NOMO-1 treated with DMSO at 0.1 percent for 48 hours (cell line): ENCODE measurements around the gene SPNS2.
"Not testable (repeated sequence)": the region's sequence is repeated elsewhere in the genome, so short reads cannot be mapped to it uniquely, and the experiment has no call there.

ENCODE experiments used
- DNase-seq: peaks from one replicate; lab custom pipeline; 2025; ENCODE audit not compliant: unreplicated experiment; lab: John Stamatoyannopoulos, UW

The SPNS2 gene

GRCh38 chr17:4565209-4566141 is 66.8 kb downstream of the SPNS2 start:
- peak; percentile 77 for DNase-seq

GRCh38 chr17:4566785-4567184 is 68.1 kb downstream of the SPNS2 start:
- DNase-seq: no peak

GRCh38 chr17:4569591-4569990 is 70.9 kb downstream of the SPNS2 start:
- DNase-seq: no peak

- DNase-seq: no peak
Observed at GRCh38 chr17:4572131-4572530, 73.5 kb downstream of the SPNS2 start.

- no peak for DNase-seq
Observed at GRCh38 chr17:4573115-4573514, 74.4 kb downstream of the SPNS2 start.

GRCh38 chr17:4573669-4574068 is 75.0 kb downstream of the SPNS2 start:
- DNase-seq: no peak

- DNase-seq: no peak
Observed at GRCh38 chr17:4574448-4575045, 75.9 kb downstream of the SPNS2 start.

DNA sequence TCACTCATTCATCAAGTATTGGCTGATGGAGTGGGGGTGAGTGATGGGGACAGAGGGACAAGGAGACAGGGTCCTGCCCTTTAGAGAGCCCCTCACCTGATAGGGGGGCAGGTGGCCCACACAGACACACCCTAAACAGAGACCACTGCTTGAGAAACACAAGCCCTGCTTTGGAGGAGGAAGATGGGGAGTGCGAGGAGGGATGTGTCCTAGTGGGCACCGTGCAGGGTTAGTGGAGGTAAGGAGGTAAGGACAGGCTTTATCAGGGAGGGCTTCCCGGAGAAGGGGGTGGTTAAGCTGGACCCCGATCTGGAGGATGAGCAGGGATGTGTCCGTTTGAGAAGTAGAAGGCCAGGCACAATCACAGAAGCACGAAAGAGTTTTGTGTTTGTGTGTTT is 77.5 kb downstream of the SPNS2 start:
- DNase-seq: no peak

GRCh38 chr17:4576729-4577322 is 78.1 kb downstream of the SPNS2 start:
- DNase-seq: no peak

DNA sequence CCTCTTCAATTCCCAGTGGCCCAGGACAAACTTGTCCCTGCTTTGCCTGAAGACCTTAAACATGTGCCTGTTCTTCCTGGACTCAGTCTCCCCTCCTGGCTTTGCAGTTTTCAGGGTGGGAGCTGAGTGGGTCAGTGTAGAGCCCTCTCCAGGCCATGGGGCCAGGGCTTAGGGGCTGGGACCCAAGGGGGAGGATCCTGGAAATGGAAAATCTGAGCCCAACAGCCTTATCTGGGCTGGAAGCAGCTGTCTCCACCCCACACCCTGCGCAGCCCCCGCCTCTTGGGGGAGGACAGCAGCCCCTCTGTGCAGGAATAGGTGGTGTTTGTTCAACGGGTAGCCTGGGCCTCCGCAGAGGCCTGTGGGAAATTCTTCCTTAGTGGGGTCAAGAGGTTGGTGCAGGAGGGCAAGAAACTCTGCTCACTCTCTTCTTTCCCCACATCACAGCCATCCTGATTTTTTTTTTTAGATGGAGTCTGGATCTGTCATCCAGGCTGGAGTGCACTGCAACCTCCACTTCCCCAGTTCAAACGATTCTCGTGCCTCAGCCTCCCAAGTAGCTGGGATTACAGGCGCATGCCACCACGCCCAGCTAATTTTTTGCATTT is 78.8 kb downstream of the SPNS2 start:
- no peak for DNase-seq

GRCh38 chr17:4578349-4578748 is 79.7 kb downstream of the SPNS2 start:
- not testable (repeated sequence) for DNase-seq

- DNase-seq: no peak
Observed at GRCh38 chr17:4579678-4580077, 81.0 kb downstream of the SPNS2 start.

DNA sequence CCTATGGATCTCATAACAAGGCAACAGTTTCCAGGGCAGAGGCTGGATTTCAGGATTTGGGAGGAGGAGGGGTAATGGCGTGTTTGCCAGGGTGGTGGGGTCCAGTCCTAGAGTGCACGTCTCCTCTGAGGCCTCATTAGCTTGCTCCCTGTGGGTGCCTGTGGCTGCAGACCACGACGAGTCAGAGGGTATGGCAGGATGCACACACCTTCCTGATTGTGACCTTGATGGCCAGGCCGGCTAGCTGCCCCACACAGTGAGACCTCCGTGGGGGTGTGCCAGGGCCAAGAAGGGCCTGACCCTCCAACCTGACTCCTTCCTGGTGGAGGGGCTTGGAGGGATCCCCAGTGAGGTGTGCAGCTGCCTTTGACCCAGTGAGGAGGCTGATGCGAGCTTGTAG is 81.6 kb downstream of the SPNS2 start:
- DNase-seq: no peak

GRCh38 chr17:4582101-4582501 is 83.4 kb downstream of the SPNS2 start:
- DNase-seq: no peak

GRCh38 chr17:4582691-4583090 is 84.0 kb downstream of the SPNS2 start:
- DNase-seq: no peak

GRCh38 chr17:4583206-4583605 is 84.5 kb downstream of the SPNS2 start:
- DNase-seq: no peak

DNA sequence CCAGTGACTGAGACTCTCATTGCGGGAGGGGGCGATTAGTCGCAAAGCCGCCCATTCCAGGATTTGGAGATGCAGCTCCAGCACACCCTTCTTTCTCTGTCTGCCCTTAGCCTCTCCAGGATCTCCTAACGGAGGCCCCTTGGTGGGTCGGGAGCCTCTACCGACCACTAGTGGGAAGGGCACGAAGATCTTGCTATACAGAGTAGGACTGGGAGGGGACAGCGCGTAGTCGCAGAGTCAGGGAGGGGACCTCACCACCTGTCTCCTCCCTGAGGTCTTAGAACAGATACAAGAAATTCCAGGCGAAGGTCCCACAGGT is 85.1 kb downstream of the SPNS2 start:
- no peak for DNase-seq

DNA sequence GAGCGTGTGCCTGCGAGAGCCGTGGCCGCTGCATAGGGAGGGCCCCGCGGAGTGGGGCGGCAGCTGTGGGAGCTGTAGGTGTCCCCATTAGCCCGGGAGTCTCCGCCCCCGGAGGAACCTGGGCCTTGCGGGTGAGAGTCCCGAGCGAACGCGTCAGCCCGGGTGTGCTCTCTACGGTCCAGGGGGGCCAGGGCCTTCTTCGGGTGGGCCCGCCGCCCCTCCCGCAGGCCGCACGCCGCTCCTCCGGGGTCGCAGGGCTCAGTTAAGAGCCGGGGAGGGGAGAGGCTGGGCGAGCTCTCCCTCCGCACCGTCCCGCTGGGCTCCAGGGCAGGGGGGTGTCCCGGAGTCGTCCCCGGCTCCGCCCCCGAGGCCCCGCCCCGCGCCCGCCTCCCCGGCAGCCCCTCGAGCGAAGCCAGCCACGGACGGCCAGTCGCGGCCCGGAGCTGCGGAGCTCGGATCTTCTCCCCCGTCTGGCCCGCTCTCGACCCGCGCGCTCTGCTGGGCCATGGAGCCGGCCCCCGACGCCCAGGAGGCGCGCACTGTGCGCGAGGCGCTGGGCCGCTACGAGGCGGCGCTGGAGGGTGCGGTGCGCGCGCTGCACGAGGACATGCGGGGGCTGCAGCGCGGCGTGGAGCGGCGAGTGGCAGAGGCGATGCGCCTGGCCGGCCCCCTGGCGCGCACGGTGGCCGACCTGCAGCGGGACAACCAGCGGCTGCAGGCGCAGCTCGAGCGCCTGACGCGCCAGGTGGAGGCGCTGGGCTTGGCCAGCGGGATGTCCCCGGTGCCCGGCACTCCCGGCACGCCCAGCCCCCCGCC is 85.6 kb downstream of the SPNS2 start, which contains the start of gene SMTNL2:
SMTNL2 (plus strand) TSS at position 429 of the 816 bp plus-strand sequence; CDS start at position 506, 77 bp downstream.
- DNase-seq: no peak

- DNase-seq: no peak
Observed at GRCh38 chr17:4584917-4585637, 86.4 kb downstream of the SPNS2 start.

DNA sequence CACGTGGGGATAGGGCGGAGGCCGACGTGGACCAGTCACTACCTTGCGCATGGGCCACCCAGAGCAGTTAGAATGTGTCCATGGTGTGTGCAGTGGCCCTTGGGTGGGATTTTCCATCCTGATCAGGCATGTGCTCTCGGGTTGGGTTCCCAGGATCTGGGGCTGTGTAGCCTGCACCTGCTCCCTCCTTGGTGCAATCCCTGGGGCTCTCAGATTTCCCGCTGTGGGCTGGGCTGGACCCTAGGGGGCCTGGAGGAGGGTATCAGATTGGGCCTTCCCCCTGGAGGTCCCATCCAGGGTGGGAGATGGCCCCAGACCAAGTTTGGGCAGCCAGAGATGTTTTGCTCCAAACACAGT is 86.9 kb downstream of the SPNS2 start:
- DNase-seq: no peak
